ENCODE measurements around the gene CFAP73.

- TF ChIP-seq POLR2A (IDR thresholded peaks at IDR 0.05; ENCODE audit: low read depth, low read length) = no peak
- TF ChIP-seq ASH2L (IDR thresholded peaks at IDR 0.05; ENCODE audit: borderline replicate concordance, low read depth) = no peak
- TF ChIP-seq PBX3 (IDR thresholded peaks at IDR 0.05; ENCODE audit: insufficient replicate concordance, low read depth, low read length) = no peak
Observed at GRCh38 chr12:113102811-113103210, 46.7 kb upstream of the CFAP73 start.
